Heart right ventricle (tissue), 16 donors: Measurements from ENCODE around the gene HELT. TPM values are rescaled to one million over a fixed set of nuclear protein-coding genes. Genes with fewer than 3 reads are reported as not detected.

Source experiments
- ATAC-seq, 8 donors: fragments of 200-7000 bp; cut with Tn5 transposase; one replicate each; pipeline ENCODE4 v1.9.1; 2020; ENCODE audit warnings: mild to moderate bottlenecking in 8 of 8, moderate library complexity in 8 of 8, moderate number of reproducible peaks in 1 of 8
- DNase-seq, 2 donors: peaks; one replicate each; pipeline ENCODE4 v3.0.0-alpha.2; 2020
- H3K27ac ChIP-seq, 10 donors: fragments of 200-600 bp; sonication (generic) in 2 of 10; one replicate each; pipeline versions ENCODE4 v1.5.0 to v1.8.0; 2020 to 2022; ENCODE audit warnings: mild to moderate bottlenecking in 3 of 10
- H3K27me3 ChIP-seq, 7 donors: fragments of 200-600 bp; one replicate each; pipeline ENCODE4 v1.8.0; 2021 to 2022; ENCODE audit warnings: mild to moderate bottlenecking in 2 of 7
- H3K36me3 ChIP-seq, 9 donors: fragments of 200-600 bp; sonication (generic) in 1 of 9; one replicate each; pipeline versions ENCODE4 v1.5.0 to v1.8.0; 2020 to 2022; ENCODE audit warnings: mild to moderate bottlenecking in 2 of 9
- H3K4me1 ChIP-seq, 9 donors: fragments of 200-600 bp; sonication (generic) in 1 of 9; one replicate each; pipeline versions ENCODE4 v1.5.0 to v1.8.0; 2020 to 2022; ENCODE audit warnings: mild to moderate bottlenecking in 4 of 9
- H3K4me3 ChIP-seq, 10 donors: fragments of 200-600 bp; sonication (generic) in 2 of 10; one replicate each; pipeline versions ENCODE4 v1.5.0 to v1.8.0; 2020 to 2022; ENCODE audit warnings: mild to moderate bottlenecking in 7 of 10, moderate library complexity in 2 of 10
- H3K9me3 ChIP-seq, 11 donors: fragments of 200-600 bp in 10 of 11; sonication (generic) in 2 of 11; one replicate each; pipeline versions ENCODE4 v1.5.0 to v1.8.0; 2013 to 2022; ENCODE audit warnings: mild to moderate bottlenecking in 2 of 11, control low read depth in 1 of 11, moderate library complexity in 1 of 11
- CTCF ChIP-seq, 9 donors: fragments of 200-600 bp; sonication (generic) in 2 of 9; IDR thresholded peaks; one replicate each; pipeline versions ENCODE4 v1.5.0 to v1.8.0; 2021 to 2022; ENCODE audit warnings: antibody characterized with exemption in 9 of 9, mild to moderate bottlenecking in 5 of 9, moderate library complexity in 1 of 9
- WGBS, 2 donors: extraction: QIAGEN DNeasy Blood & Tissue Kit; methylation state at CpG; one replicate each; pipeline ENCODE4 v1.1.7; 2013; ENCODE audit warnings: inconsistent platforms in 1 of 2; 5-methylcytosine and 5-hydroxymethylcytosine counted together
- intact Hi-C, 10 donors: fragments of 100-400 bp; cut with DNase I; formaldehyde crosslinking; loops; one replicate each; pipeline versions ENCODE4 v1.11.1 to v1.14.2; 2022
- polyA plus RNA-seq, 2 donors: library from polyadenylated mRNA; stranded (reverse); fragments of 200-250 nt; gene quantifications; one replicate each; pipeline ENCODE4 v1.2.3, GENCODE V29; 2013
- total RNA-seq, 10 donors: library from RNA; stranded (reverse); fragmentation: NEBNext Ultra II Directional in 3 of 10; extraction: Animal tissue kit (Norgen Biotek cat#: 25700) in 3 of 10; gene quantifications; one replicate each; pipeline versions ENCODE4 v1.2.1 to v1.2.4, GENCODE V29; 2021 to 2023
- donor health status: Arrhythmogenic right ventricular cardiomyopathy.
- donor health status: ischemic (EF 13 %, LVEDD 7.1; RV severe dilation, severe dysfunction).
- donor health status: healthy with polysubstance abuse.
- donor health status: DM: no; HTN: yes; CAD: no.
- donor health status: DM: no; HTN: no; CAD: no.
- donor health status: ischemic (EF 25% LVEDD 6.9; RV normal size, moderate dysfunction).
- donor health status: ischemic (EF 25% LVEDD 5.7; RV mildly dilated, moderate dysfunction).
- donor health status: healthy.
- donor health status: DM: yes; HTN: yes; CAD: no.
- donor health status: Ischemic cardiomyopathy.
- donor health status: ischemic (EF 35%, LVEDD 5.7; RV mildly dilated, moderate dysfunction).
- donor health status: nonischemic (EF 11% LVEDD 7.7; RV severe dilation, severe dysfunction).
- donor health status: DM: yes; HTN: yes; CAD: no.
- donor health status: PGD.
- donor health status: ischemic (EF 29% LVEDD 5.4; RV normal size, mild dysfunction).
- donor health status: nonischemic (EF 23%, LVEDD 6.1; RV moderate dilation, normal function).

HELT gene
- total and polyA plus RNA-seq, 12 donors = not detected

- ATAC-seq (no peak), DNase-seq (no peak)
- TF ChIP-seq CTCF (IDR thresholded peaks at IDR 0.05) = no peak
- peaks cover 0 to 15% (median 0%) of the 10 kb centered on the region in 9 donors for H3K4me1 ChIP-seq
- no peaks in the 10 kb centered on the region for H3K27me3 ChIP-seq
- WGBS, 2 donors = 59 to 62% methylated on average over 3 of the region's 3 CpGs
- H3K27ac ChIP-seq = no peak overlapping the region
- H3K9me3 ChIP-seq = no peaks in the 10 kb centered on the region
- H3K36me3 ChIP-seq = no peaks in the 10 kb centered on the region
- no peak overlapping the region for H3K4me3 ChIP-seq
- intact Hi-C loops = no loop called here
Observed at GRCh38 chr4:185068837-185069236, 50.5 kb downstream of the HELT start.

Other genes starting within 250 kb of the HELT start
- 100 to 1,000 TPM; 181 to 526 (median 239) TPM for gene ACSL1, start 192.5 kb upstream of the HELT start, total RNA-seq
- gene ACSL1, start 192.5 kb upstream of the HELT start, polyA plus RNA-seq = 100 to 1,000 TPM; 127 to 264 TPM
- gene SLC25A4, start 124.8 kb downstream of the HELT start, total RNA-seq = 1,000 to 10,000 TPM; 1,282 to 2,916 (median 1,803) TPM
- 1,000 to 10,000 TPM in 1 of 2 donors, 100 to 1,000 TPM in 1; 511 to 1,045 TPM for gene SLC25A4, start 124.8 kb downstream of the HELT start, polyA plus RNA-seq
- 10 to 100 TPM; 10.6 to 20.9 (median 13.0) TPM for gene CFAP97, start 185.5 kb downstream of the HELT start, total RNA-seq
- gene CFAP97, start 185.5 kb downstream of the HELT start, polyA plus RNA-seq = 1 to 10 TPM; 3.3 to 4.0 TPM
- 10 to 100 TPM in 3 of 10 donors, 1 to 10 TPM in 7; 7.4 to 12.6 (median 9.8) TPM for gene SNX25, start 191.1 kb downstream of the HELT start, total RNA-seq
- gene SNX25, start 191.1 kb downstream of the HELT start, polyA plus RNA-seq = 1 to 10 TPM; 4.4 to 6.3 TPM